Measurements from ENCODE around the gene CHST6. TPM values are rescaled to one million over a fixed set of nuclear protein-coding genes. Genes with fewer than 3 reads are reported as not detected.

CHST6 gene
- total and polyA plus RNA-seq, 10 of the 15 experiments (the other 5 are each of a cell fraction or from before 2014, with no cell fraction given): 0.14 to 2.5 (median 0.51) TPM

- TF ChIP-seq MEF2B (IDR thresholded peaks at IDR 0.05; ENCODE audit: partially characterized antibody, poor library complexity, severe bottlenecking) (peak; percentile 37), GATAD2B (conservative IDR thresholded peaks at IDR 0.05; ENCODE audit: low read depth) (0 out of 2 replicates have a peak, but pooled peaks have one; percentile 11), SP1 (IDR thresholded peaks at IDR 0.05; ENCODE audit: low read depth, low read length) (no peak), POLR2A (IDR thresholded peaks at IDR 0.05; ENCODE audit: low read depth, low read length) (peak; percentile 18; the same call in 1 of the 2 replicates), SMC3 (IDR thresholded peaks at IDR 0.05; ENCODE audit: borderline replicate concordance, low read length) (no peak), JUND (IDR thresholded peaks at IDR 0.05; ENCODE audit: low read depth, low read length) (no peak), BACH1 (IDR thresholded peaks at IDR 0.05; ENCODE audit: borderline replicate concordance) (no peak), RELA (IDR thresholded peaks at IDR 0.05; ENCODE audit: borderline replicate concordance, partially characterized antibody) (no peak), TCF12 (IDR thresholded peaks at IDR 0.05; ENCODE audit: low read depth, low read length) (no peak), RCOR1 (conservative IDR thresholded peaks at IDR 0.05; ENCODE audit: low read depth, low read length) (no peak)
Measured at GRCh38 chr16:75486014-75486675, 9.1 kb downstream of the CHST6 start (continued).

GRCh38 chr16:75485230-75486013 is 9.8 kb downstream of the CHST6 start:
- H3K9ac ChIP-seq (ENCODE audit: control insufficient read depth, insufficient read depth, low read length): no peak overlapping the region
- no peaks in the 10 kb centered on the region for H3K36me3 ChIP-seq (ENCODE audit: control insufficient read depth in 2 of 2, insufficient read depth in 2 of 2, low read length in 1 of 2)
- 70% methylated on average over 7 of the region's 7 CpGs for WGBS (ENCODE audit: insufficient coverage, insufficient replicate concordance, low lambda C conversion rate, missing lambda C conversion rate)
- ATAC-seq (peak; percentile 12; the same call in 1 of the 3 replicates), DNase-seq (ENCODE audit: low read depth, low spot score) (no peak), FAIRE-seq (no peak)
- H3K27ac ChIP-seq (ENCODE audit: control insufficient read depth, insufficient read depth): peak overlapping the region; percentile 74; the same call in 1 of the 2 replicates
- ChIA-PET CTCF (interaction anchor here (0.6 to 3.7 kb wide), 6 partner anchors 13 to 1232 kb away, joined by 3 to 20 read pairs (median 7); partner anchors contain the start of gene TMEM170A), SMC1A (ENCODE audit: uncharacterized antibody, unreplicated experiment) (interaction anchor here (1.0 to 3.0 kb wide), 5 partner anchors 8 to 64 kb away, joined by 3 to 13 read pairs (median 10); no protein-coding TSS in a partner anchor), POLR2A (interaction anchor here (0.6 to 1.4 kb wide), 3 partner anchors 9 to 161 kb away, joined by 3 read pairs; no protein-coding TSS in a partner anchor), RAD21 (ENCODE audit: unreplicated experiment) (interaction anchor here (0.5 to 3.4 kb wide), 5 partner anchors 8 to 136 kb away, joined by 3 to 19 read pairs (median 4); no protein-coding TSS in a partner anchor)
- H4K20me1 ChIP-seq (ENCODE audit: control insufficient read depth, insufficient read depth): no peaks in the 10 kb centered on the region
- intact Hi-C loops (cut with micrococcal nuclease; ENCODE audit: unreplicated experiment) (no loop called here), in situ Hi-C loops (cut with MboI) (no loop called here)
- H3K27me3 ChIP-seq (replicated peaks in 1 of 2; ENCODE audit: control insufficient read depth in 2 of 2, insufficient read depth in 2 of 2, low read length in 1 of 2): no peaks in the 10 kb centered on the region
- no peak overlapping the region for H3K4me2 ChIP-seq (ENCODE audit: control insufficient read depth, insufficient read depth)
- no peak overlapping the region for H2AFZ ChIP-seq (ENCODE audit: control insufficient read depth, low read depth, low read length)
- BruUV-seq (replicated peaks): no TSS peak
- H3K79me2 ChIP-seq (ENCODE audit: control insufficient read depth, insufficient read depth, low read length): no peaks in the 10 kb centered on the region
- peaks cover 39% of the 10 kb centered on the region for H3K4me1 ChIP-seq (ENCODE audit: control insufficient read depth, insufficient read depth, low read length)
- no peak overlapping the region for H3K4me3 ChIP-seq
- no peaks in the 10 kb centered on the region for H3K9me3 ChIP-seq (replicated peaks; ENCODE audit: control insufficient read depth, insufficient read depth, low read length)
- TF ChIP-seq FOS (IDR thresholded peaks at IDR 0.05; ENCODE audit: borderline replicate concordance, extremely low read depth, insufficient read length) (no peak), NBN (IDR thresholded peaks at IDR 0.05) (no peak), HDAC2 (IDR thresholded peaks at IDR 0.05) (no peak), CUX1 (IDR thresholded peaks at IDR 0.05; ENCODE audit: insufficient replicate concordance, low read depth, low read length) (no peak), HCFC1 (IDR thresholded peaks at IDR 0.05; ENCODE audit: low read length) (no peak), ASH2L (IDR thresholded peaks at IDR 0.05; ENCODE audit: borderline replicate concordance, low read depth) (no peak), CBX3 (IDR thresholded peaks at IDR 0.05; ENCODE audit: borderline replicate concordance, low read depth) (no peak), ZNF622 (IDR thresholded peaks at IDR 0.05) (no peak), MTA2 (IDR thresholded peaks at IDR 0.05; ENCODE audit: low read depth) (no peak)

Data from GM12878 (cell line).